Brain microvascular endothelial cell (primary cell): ENCODE data around the gene CHRNE.
"Not testable (repeated sequence)": the region's sequence is repeated elsewhere in the genome, so short reads cannot be mapped to it uniquely, and the experiment has no call there.

ENCODE experiments used
- DNase-seq: peaks from one replicate; pipeline ENCODE4 v3.0.0-alpha.2; 2020
- H3K27ac ChIP-seq: fragments of 250-450 bp; sonication (Bioruptor Pico); 2 replicates; pipeline ENCODE4 v1.5.1; 2020; ENCODE audit warnings: mild to moderate bottlenecking, moderate library complexity
- H3K27me3 ChIP-seq: fragments of 250-450 bp; sonication (Bioruptor Pico); replicated peaks from 2 replicates; pipeline ENCODE4 v1.5.1; 2020; ENCODE audit warnings: mild to moderate bottlenecking
- H3K36me3 ChIP-seq: fragments of 250-450 bp; sonication (Bioruptor Pico); replicated peaks from 2 replicates; pipeline ENCODE4 v1.5.1; 2020; ENCODE audit warnings: mild to moderate bottlenecking
- H3K4me3 ChIP-seq: 2 replicates; pipeline ENCODE4 v1.5.1; 2011; ENCODE audit warnings: low read depth, mild to moderate bottlenecking, control low read depth, low read length, moderate library complexity
- in situ Hi-C: cut with HindIII; loops from 2 replicates; pipeline ENCODE4 v1.10.0; 2017; ENCODE audit warnings: low sequenced_read_pairs, low pct_ligation_motif_present
- TF ChIP-seq, protein P1 (sequence below): IDR thresholded peaks from 2 replicates; pipeline ENCODE4 v1.5.1; 2011; ENCODE audit warnings: low read depth, mild to moderate bottlenecking, moderate library complexity, low read length, control low read depth, inconsistent platforms; ENCODE audit errors: missing control alignments

The CHRNE gene

GRCh38 chr17:4932756-4933155 lies 29.9 kb upstream of the CHRNE start:
- in situ Hi-C loops, result no loop called here
- TF ChIP-seq, protein P1, sequence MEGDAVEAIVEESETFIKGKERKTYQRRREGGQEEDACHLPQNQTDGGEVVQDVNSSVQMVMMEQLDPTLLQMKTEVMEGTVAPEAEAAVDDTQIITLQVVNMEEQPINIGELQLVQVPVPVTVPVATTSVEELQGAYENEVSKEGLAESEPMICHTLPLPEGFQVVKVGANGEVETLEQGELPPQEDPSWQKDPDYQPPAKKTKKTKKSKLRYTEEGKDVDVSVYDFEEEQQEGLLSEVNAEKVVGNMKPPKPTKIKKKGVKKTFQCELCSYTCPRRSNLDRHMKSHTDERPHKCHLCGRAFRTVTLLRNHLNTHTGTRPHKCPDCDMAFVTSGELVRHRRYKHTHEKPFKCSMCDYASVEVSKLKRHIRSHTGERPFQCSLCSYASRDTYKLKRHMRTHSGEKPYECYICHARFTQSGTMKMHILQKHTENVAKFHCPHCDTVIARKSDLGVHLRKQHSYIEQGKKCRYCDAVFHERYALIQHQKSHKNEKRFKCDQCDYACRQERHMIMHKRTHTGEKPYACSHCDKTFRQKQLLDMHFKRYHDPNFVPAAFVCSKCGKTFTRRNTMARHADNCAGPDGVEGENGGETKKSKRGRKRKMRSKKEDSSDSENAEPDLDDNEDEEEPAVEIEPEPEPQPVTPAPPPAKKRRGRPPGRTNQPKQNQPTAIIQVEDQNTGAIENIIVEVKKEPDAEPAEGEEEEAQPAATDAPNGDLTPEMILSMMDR, result no peak

DNA sequence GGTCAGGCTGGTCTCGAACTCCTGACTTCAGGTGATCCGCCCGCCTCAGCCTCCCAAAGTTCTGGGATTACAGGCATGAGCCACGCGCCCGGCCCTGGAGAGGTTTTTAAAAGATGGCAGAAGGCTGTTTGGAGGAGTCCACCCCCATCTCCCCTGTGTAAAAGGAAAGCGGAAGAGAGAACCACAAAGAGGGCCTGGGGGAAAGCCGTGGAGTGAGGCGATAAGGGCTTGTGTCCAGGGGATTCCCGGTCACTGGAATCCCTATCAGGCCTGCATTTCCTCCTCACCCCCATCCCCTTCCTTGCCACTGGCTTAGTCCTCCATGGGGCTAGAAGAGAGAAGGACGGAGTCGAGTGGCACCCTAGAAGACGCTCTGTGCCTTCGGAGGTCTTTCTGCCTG lies 29.1 kb upstream of the CHRNE start, which contains the start of gene GP1BA:
TSS of gene GP1BA (plus strand) at position 315 of the 400 bp plus-strand sequence. CDS start 328 bp downstream, outside the sequence.
- DNase-seq, result no peak
- TF ChIP-seq, protein P1, result no peak
- Histone ChIP-seq H3K27me3 (no peaks in the 10 kb centered on the region), H3K36me3 (peaks cover 2% of the 10 kb centered on the region), H3K4me3 (no peak within 1 kb of the TSS), H3K27ac (no peak within 1 kb of the TSS)
- in situ Hi-C loops, result no loop called here

More at GRCh38 chr17:4932756-4933155, 29.9 kb upstream of the CHRNE start:
- Histone ChIP-seq H3K4me3 (no peak overlapping the region), H3K36me3 (peaks cover 8% of the 10 kb centered on the region), H3K27ac (no peak overlapping the region), H3K27me3 (no peaks in the 10 kb centered on the region)
- no peak for DNase-seq

DNA sequence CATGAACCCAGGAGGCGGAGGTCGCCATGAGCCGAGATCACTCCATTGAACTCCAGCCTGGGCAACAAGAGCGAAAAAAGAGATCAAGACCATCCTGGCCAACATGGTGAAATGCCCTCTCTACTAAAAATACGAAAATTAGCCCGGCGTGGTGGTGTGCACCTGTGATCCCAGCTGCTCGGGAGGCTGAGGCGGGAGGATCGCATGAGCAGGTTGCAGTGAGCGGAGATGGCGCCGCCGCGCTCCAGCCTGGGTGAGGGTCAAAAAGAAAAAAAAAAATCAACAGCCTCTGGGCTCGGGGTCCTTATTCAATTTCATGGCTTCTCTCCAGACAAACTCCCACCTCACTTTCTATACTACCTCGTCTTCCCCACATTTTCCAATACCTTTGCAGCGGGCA lies 26.0 kb upstream of the CHRNE start:
- Histone ChIP-seq H3K36me3 (no peaks in the 10 kb centered on the region), H3K4me3 (no peak overlapping the region), H3K27me3 (no peaks in the 10 kb centered on the region), H3K27ac (no peak overlapping the region)
- in situ Hi-C loops, result no loop called here
- TF ChIP-seq, protein P1, result no peak
- no peak for DNase-seq

GRCh38 chr17:4926577-4927335 lies 23.9 kb upstream of the CHRNE start:
- H3K36me3 ChIP-seq, H3K4me3 ChIP-seq, H3K27me3 ChIP-seq, in situ Hi-C loops, H3K27ac ChIP-seq, DNase-seq: not testable (repeated sequence)

DNA sequence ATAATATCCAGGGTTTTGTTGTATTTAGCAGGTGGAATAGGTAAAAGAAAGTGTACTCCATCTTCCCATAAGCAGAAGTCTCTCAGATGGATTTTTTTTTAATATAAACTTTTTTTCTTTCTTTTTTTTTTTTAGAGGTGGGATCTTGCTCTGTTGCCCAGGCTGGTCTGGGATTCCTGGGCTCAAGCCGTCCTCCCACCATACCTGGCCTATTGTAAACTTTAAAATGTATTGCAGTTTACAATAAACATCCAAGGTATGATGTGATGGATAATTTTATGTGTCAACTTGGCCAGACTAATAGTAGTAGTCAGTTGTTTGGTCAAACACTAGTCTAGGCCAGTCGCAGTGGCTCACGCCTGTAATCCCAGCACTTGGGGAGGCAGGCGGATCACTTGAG lies 18.4 kb upstream of the CHRNE start:
- Histone ChIP-seq H3K36me3 (no peaks in the 10 kb centered on the region), H3K27me3 (no peaks in the 10 kb centered on the region), H3K27ac (no peak overlapping the region), H3K4me3 (no peak overlapping the region)
- in situ Hi-C loops, result no loop called here
- TF ChIP-seq, protein P1, result no peak
- DNase-seq, result no peak

DNA sequence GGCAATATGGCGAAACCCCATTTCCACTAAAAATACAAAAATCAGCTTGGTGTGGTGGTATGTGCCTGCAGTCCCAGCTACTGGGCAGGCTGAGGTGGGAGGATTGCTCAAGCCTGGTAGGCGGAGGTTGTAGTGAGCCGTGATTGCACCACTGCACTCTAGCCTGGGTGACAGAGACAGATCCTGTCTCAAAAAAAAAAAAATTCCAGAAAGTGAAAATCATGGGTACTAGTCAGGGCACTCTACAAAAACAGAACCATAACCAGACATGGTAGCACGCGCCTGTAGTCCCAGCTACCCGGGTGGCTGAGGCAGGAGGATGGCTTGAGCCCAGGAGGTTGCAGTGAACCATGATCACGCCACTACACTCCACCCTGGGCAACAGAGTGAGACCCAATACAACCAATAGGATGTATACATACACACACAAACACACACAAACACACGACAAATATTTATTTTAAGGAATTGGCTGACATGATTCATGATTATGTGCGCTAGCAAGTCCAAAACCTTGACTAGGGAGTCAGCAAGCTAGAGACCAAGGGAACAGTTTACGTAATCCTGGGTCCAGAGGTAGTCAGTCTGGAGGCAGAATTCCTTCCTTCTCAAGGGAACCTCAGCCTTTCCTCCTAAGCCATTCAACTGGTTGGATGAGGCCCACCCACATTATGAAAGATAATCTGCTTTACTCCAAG lies 17.6 kb upstream of the CHRNE start:
- in situ Hi-C loops, result no loop called here
- no peak for DNase-seq
- H3K27ac ChIP-seq, result no peak overlapping the region
- TF ChIP-seq, protein P1, result no peak
- H3K36me3 ChIP-seq, result no peaks in the 10 kb centered on the region
- H3K4me3 ChIP-seq, result no peak overlapping the region
- no peaks in the 10 kb centered on the region for H3K27me3 ChIP-seq
